GM10266 (cell line): Measurements from ENCODE around the gene CDH13.

ENCODE experiments used
- DNase-seq: peaks from one replicate; pipeline ENCODE4 v3.0.0; 2012; ENCODE audit errors: extremely low spot score
- TF ChIP-seq, protein P1 (sequence below): IDR thresholded peaks from 2 replicates; pipeline ENCODE4 v1.5.1; 2012; ENCODE audit warnings: mild to moderate bottlenecking, low read depth; ENCODE audit not compliant: control insufficient read depth, insufficient read depth; ENCODE audit errors: missing control alignments

The CDH13 gene

GRCh38 chr16:83539736-83540490 lies 913.1 kb downstream of the CDH13 start:
- no peak for DNase-seq
- TF ChIP-seq, protein P1, sequence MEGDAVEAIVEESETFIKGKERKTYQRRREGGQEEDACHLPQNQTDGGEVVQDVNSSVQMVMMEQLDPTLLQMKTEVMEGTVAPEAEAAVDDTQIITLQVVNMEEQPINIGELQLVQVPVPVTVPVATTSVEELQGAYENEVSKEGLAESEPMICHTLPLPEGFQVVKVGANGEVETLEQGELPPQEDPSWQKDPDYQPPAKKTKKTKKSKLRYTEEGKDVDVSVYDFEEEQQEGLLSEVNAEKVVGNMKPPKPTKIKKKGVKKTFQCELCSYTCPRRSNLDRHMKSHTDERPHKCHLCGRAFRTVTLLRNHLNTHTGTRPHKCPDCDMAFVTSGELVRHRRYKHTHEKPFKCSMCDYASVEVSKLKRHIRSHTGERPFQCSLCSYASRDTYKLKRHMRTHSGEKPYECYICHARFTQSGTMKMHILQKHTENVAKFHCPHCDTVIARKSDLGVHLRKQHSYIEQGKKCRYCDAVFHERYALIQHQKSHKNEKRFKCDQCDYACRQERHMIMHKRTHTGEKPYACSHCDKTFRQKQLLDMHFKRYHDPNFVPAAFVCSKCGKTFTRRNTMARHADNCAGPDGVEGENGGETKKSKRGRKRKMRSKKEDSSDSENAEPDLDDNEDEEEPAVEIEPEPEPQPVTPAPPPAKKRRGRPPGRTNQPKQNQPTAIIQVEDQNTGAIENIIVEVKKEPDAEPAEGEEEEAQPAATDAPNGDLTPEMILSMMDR = no peak

GRCh38 chr16:83541231-83541630 lies 914.5 kb downstream of the CDH13 start:
- TF ChIP-seq, protein P1 = no peak

DNA sequence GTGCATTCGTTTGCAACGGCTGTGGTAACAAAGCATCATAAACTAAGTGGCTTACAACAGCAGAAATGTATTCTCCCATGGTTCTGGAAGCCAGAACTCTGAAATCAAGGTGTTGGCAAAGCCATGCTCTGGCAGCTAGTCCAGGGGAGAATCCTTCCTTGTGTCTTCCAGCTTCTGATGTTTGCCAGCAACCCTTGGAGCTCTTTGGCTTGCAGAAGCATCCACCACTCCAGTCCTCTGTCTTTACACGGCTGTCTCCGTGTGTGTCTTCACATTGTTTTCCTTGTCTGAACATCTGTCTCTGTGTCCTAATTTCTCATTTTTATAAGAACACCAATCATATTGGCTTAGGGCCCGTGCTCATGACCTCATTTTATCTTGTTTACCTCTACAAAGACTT lies 915.7 kb downstream of the CDH13 start:
- no peak for DNase-seq
- TF ChIP-seq, protein P1 = no peak

More at GRCh38 chr16:83541231-83541630, 914.5 kb downstream of the CDH13 start:
- no peak for DNase-seq

DNA sequence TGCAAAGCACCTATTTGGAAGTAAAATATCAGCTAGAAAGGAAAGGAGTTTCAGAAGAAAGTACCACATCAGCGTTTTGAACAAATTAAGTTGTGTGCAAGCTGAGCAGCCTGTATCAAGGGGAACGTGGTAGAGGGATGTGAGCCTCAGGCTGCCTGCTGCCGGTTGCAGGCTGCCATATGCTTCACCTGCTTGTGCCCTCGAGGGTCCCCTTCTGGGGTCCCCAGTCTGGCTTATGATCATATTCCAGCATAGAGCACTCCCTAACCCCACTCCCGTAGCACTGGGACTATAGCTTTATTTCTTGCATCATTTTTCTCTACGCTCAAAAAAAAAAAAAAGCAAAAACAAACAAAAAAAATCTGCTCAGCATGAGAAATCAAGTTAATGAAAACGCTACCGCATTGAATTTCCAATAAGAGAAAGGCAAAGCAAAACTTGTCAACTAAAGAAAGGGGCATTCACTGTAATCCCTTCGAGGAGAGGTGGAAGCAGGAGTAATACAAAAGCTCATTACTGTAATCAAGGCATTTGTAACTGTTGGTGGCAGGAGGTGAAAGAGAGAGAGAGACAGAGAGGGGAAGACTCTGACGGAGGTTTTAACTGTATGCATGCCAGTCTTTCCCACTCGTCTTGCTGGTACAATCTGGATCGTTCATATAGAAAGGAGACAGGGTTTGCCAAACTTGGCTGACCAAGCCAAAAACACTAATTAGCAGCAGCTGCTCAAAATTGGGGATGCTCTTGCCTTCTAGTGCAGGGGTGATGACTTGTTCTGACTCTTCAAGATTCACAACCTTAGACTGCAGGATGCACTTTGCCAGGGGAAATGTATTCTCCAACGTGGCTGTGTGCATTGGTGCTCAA lies 922.8 kb downstream of the CDH13 start:
- TF ChIP-seq, protein P1 = no peak

DNA sequence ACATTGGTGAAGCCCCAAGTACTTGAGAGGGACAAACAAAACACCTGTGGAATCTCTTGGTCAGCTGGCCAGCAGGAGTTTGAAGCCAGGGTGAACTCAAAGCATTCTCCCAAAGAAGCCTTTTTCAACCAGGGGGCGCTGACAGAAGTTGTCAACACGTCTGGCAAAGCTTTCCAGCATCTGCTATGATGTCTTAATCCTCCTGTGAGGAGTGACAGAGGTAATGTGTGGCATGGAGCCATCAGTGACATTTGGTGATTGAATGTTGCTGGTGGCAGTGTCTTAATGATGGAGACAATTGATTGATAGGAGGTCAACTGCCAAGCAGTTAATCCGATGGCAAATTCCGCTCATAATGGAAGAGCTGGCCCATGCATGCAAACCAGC lies 923.4 kb downstream of the CDH13 start:
- TF ChIP-seq, protein P1 = no peak
- no peak for DNase-seq

More for the DNA sequence above, 922.8 kb downstream of the CDH13 start:
- DNase-seq = no peak

DNA sequence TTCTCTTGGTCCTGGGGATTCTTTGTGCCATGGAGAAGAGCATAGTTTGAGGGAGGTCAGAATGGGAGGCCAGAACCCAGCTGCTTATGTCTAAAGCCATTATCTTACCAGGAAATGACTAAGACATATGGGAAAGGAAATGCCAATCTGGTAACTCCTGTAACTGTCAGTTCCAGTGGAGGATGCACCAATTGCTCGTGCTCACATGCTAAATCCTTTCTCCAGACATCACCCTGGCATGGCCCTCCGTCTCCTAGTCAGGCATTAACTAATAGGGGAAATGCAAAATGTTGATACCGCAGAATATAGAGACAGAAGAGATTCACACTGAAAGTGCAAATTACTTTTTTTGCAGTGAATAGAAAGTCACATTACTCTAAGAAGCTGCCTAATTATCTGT lies 925.5 kb downstream of the CDH13 start:
- TF ChIP-seq, protein P1 = no peak
- DNase-seq = no peak
